HL-60 (cell line): ENCODE data around the gene NAALADL2.

Source experiments
- DNase-seq, 2 experiments: peaks; one replicate each; pipeline ENCODE4 v3.0.0-alpha.2; 2010 to 2020; ENCODE audit warnings: low read depth in 1 of 2, low spot score in 1 of 2
- H3K27ac ChIP-seq: fragments of 250-450 bp; sonication (Bioruptor Pico); replicated peaks from 2 replicates; pipeline ENCODE4 v1.5.1; 2020; ENCODE audit warnings: mild to moderate bottlenecking, moderate library complexity
- H3K27me3 ChIP-seq: fragments of 250-450 bp; sonication (Bioruptor Pico); 2 replicates; pipeline ENCODE4 v1.5.1; 2021; ENCODE audit warnings: mild to moderate bottlenecking, moderate library complexity; ENCODE audit not compliant: insufficient read depth, poor library complexity, severe bottlenecking
- H3K4me3 ChIP-seq: replicated peaks from 2 replicates; pipeline ENCODE4 v1.5.1; 2011; ENCODE audit warnings: mild to moderate bottlenecking, control low read depth, low read length; ENCODE audit not compliant: insufficient read depth
- GABPA ChIP-seq: IDR thresholded peaks from 2 replicates; pipeline ENCODE4 v1.6.1; 2012; ENCODE audit warnings: low read depth
- POLR2AphosphoS5 ChIP-seq: IDR thresholded peaks from 2 replicates; pipeline ENCODE4 v1.6.1; 2012; ENCODE audit warnings: low read depth
- SPI1 ChIP-seq: IDR thresholded peaks from 2 replicates; pipeline ENCODE4 v1.6.1; 2012; ENCODE audit warnings: low read depth, mild to moderate bottlenecking, borderline replicate concordance
- TF ChIP-seq, protein P1 (sequence below): IDR thresholded peaks from 2 replicates; pipeline ENCODE4 v1.6.1; 2012; ENCODE audit warnings: low read depth; ENCODE audit not compliant: insufficient replicate concordance
- TF ChIP-seq, protein P2 (sequence below): IDR thresholded peaks from one replicate; pipeline ENCODE4 v1.5.1; 2011; ENCODE audit warnings: low read length, control low read depth, inconsistent platforms; ENCODE audit not compliant: insufficient read depth

The NAALADL2 gene

DNA sequence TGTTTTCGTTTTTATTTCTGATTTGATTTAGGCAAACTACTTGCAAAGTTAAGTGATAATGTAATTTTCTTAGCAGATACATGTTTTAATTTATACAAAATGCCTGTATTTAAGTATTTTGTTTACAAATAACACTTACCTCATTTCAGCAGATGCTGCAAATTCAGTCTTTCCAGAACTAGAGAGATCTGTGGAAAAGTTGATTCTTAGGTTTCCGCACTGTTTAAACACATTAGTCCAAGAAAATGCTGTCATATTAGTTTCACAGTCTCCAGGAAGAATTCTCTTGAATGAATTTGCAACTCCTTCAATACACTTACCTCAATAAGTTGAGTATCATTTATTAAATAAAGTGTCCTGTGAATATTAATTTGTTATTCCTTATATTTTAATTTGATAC lies 383.1 kb downstream of the NAALADL2 start:
- no peak for DNase-seq
- no peak overlapping the region for H3K4me3 ChIP-seq
- H3K27me3 ChIP-seq: no peaks in the 10 kb centered on the region
- no peak overlapping the region for H3K27ac ChIP-seq
- TF ChIP-seq, protein P1, sequence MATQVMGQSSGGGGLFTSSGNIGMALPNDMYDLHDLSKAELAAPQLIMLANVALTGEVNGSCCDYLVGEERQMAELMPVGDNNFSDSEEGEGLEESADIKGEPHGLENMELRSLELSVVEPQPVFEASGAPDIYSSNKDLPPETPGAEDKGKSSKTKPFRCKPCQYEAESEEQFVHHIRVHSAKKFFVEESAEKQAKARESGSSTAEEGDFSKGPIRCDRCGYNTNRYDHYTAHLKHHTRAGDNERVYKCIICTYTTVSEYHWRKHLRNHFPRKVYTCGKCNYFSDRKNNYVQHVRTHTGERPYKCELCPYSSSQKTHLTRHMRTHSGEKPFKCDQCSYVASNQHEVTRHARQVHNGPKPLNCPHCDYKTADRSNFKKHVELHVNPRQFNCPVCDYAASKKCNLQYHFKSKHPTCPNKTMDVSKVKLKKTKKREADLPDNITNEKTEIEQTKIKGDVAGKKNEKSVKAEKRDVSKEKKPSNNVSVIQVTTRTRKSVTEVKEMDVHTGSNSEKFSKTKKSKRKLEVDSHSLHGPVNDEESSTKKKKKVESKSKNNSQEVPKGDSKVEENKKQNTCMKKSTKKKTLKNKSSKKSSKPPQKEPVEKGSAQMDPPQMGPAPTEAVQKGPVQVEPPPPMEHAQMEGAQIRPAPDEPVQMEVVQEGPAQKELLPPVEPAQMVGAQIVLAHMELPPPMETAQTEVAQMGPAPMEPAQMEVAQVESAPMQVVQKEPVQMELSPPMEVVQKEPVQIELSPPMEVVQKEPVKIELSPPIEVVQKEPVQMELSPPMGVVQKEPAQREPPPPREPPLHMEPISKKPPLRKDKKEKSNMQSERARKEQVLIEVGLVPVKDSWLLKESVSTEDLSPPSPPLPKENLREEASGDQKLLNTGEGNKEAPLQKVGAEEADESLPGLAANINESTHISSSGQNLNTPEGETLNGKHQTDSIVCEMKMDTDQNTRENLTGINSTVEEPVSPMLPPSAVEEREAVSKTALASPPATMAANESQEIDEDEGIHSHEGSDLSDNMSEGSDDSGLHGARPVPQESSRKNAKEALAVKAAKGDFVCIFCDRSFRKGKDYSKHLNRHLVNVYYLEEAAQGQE: no peak
- TF ChIP-seq SPI1 (no peak), GABPA (no peak), POLR2AphosphoS5 (no peak)
- TF ChIP-seq, protein P2, sequence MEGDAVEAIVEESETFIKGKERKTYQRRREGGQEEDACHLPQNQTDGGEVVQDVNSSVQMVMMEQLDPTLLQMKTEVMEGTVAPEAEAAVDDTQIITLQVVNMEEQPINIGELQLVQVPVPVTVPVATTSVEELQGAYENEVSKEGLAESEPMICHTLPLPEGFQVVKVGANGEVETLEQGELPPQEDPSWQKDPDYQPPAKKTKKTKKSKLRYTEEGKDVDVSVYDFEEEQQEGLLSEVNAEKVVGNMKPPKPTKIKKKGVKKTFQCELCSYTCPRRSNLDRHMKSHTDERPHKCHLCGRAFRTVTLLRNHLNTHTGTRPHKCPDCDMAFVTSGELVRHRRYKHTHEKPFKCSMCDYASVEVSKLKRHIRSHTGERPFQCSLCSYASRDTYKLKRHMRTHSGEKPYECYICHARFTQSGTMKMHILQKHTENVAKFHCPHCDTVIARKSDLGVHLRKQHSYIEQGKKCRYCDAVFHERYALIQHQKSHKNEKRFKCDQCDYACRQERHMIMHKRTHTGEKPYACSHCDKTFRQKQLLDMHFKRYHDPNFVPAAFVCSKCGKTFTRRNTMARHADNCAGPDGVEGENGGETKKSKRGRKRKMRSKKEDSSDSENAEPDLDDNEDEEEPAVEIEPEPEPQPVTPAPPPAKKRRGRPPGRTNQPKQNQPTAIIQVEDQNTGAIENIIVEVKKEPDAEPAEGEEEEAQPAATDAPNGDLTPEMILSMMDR: no peak

DNA sequence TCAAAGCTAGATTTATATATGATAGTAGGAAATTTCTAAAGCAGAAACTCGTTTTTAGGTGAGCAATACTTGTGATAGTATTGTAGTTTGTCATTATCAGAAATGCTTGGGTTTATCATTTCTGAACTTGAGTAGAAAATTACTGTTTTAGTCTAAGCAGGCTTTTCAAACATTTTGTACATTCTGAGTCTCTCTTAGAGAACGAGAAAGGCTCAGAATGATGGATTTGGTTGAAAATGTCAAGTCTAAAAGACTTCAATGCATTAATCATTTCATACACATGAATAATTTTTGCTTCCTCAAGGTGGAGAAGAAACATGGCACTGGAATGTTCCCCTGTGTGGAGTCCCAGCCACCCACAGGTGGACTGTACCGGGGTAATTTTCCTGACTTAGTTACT lies 387.1 kb downstream of the NAALADL2 start:
- no peak for DNase-seq

DNA sequence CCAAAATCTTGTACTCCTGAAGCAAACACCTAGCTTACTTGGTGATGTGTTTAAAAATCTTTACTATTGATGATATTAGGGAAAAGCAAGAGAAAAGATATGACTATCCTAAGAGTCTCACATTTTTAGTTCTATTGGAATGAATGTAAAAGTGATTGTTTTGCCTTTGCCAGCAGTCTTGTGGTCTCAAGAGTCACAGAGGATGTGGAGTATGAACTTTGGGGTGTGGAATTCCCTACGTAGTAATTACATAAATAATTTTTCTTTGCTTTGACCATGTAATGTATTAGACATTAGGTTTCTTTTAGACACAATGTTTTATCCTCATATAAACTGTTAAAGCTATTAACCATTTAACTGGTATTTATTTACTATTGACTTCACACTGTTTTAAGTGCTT lies 387.6 kb downstream of the NAALADL2 start:
- Histone ChIP-seq H3K27me3 (no peaks in the 10 kb centered on the region), H3K4me3 (no peak overlapping the region), H3K27ac (no peak overlapping the region)
- no peak for DNase-seq
- TF ChIP-seq GABPA: no peak
- TF ChIP-seq SPI1: no peak
- no peak for TF ChIP-seq POLR2AphosphoS5
- TF ChIP-seq, protein P1: no peak

More for the DNA sequence above, 387.1 kb downstream of the NAALADL2 start:
- Histone ChIP-seq H3K27me3 (no peaks in the 10 kb centered on the region), H3K27ac (no peak overlapping the region), H3K4me3 (no peak overlapping the region)
- TF ChIP-seq, protein P1: no peak

DNA sequence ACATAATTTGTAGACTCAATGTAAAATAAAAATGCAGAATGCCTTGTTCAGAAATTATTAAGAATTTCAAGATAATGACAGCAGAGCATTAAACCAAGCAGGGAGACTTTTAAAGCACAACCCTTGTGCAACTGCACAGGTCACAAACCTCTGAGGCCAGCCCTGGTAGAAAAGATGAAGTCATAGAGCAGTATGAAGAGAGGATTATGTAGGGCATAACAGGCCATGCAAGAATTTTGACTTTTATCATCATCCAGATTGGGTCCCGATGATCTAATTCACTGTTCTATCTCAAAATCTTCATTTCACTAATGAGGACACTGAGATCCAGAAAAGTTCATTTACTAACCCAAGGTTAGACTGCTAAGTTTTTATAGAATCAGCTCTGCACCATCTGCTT lies 388.5 kb downstream of the NAALADL2 start:
- no peak overlapping the region for H3K27ac ChIP-seq
- no peak overlapping the region for H3K4me3 ChIP-seq
- DNase-seq: no peak
- no peaks in the 10 kb centered on the region for H3K27me3 ChIP-seq
- TF ChIP-seq, protein P1: no peak
- TF ChIP-seq, protein P2: no peak
- TF ChIP-seq POLR2AphosphoS5 (no peak), GABPA (no peak), SPI1 (no peak)
